Amygdala (tissue), 56 donors: ENCODE results near the gene TDRD6.
A peak's percentile ranks its signal among the peaks of the same experiment; 100 is the strongest.

Source experiments
- DNase-seq, 56 donors: peaks; one replicate each; lab custom pipeline; 2025; lab: John Stamatoyannopoulos, UW

TDRD6 gene

DNA sequence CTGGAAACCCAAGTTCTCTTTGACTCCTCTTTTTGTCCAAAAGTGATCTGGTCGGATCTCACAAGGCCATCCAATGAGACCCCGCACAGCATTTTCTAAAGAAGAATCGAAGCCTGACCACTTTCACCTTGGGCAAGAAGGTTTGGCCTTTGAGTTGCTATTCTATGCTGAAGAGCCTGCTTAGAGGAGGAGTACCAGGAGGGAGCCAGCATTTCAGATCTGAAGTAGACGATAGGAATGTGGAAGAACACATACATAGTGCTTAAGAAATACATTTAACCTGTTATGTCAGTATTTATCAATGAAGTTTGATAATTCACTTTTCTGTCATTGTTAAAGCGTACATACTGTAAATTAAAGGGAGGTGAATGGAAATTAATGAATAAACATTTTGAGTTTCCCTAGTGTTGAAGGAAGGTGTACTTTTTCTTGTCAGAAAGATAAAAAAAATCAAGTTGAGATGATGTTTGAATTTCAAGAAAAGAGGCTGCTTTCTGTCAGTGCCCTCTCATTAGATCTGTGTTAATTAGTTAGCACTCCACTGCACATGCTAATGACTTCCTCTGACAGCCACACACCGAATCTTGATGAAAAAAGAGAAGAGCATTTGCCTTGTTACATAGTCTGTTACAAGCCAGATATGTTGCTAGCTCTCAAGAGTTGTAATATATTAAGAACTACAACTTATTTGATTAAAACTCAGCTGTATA, 10.9 kb upstream of the TDRD6 start:
- DNase-seq = no peak

DNA sequence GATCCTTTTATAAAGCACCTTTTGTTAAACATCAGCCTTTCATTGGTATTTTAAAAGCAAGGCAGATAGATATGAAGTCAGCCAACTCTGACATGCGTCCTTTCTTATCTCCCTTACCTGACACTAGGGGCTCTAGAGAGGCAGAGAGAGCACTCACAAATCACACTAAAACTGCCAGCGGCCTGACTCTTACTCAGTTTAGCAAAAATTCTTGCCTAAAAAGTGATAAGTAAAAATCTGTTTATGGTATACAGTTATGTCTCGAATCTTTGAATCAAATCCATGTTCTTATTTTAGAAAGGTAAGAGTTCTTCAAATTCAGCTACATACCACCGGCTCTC, 10.4 kb upstream of the TDRD6 start:
- DNase-seq = no peak

DNA sequence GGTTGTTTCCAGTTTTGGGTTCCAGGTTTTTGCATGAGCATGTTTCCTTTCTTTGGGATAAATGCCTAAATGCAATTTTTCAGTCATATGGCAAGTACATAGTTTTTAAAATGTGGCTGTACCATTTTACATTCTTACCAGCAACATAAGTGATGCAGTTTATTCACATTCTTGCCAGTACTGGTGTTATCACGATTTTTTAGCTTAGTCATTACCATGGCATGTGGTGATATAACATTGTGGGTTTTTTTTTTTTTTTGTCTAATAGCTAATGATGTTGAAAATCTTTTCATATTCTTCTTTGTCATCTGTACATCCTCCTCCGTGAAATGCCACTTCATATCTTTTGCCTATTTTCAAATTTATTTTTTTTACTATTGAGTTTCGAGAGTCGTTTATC, 2.9 kb upstream of the TDRD6 start:
- DNase-seq = no peak

DNA sequence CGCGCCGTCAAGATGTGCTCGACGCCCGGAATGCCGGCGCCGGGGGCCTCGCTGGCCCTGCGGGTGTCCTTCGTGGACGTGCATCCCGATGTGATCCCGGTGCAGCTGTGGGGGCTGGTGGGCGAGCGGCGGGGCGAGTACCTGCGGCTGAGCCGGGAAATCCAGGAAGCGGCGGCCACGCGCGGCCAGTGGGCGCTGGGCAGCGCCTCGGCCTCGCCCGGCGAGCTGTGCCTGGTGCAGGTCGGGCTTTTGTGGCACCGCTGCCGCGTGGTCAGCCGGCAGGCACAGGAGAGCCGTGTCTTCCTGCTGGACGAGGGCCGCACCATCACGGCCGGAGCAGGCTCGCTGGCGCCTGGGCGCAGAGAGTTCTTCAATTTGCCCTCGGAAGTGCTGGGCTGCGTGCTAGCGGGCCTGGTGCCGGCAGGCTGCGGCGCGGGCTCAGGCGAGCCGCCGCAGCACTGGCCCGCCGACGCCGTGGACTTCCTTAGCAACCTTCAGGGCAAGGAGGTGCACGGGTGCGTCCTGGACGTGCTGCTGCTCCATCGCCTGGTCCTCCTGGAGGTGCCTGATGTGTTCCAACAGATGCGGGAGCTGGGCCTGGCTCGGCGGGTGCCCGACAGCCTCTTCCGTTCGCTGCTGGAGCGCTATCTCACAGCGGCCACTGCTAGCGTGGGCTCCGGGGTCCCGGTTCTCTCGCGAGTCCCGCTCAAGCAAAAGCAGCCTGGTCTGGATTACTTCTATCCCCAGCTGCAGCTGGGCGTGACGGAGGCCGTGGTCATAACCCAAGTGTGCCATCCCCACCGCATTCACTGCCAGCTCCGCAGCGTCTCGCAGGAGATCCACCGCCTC, 656 bp downstream of the TDRD6 start:
- DNase-seq = peak in 1 of 56 donors; percentile 1

DNA sequence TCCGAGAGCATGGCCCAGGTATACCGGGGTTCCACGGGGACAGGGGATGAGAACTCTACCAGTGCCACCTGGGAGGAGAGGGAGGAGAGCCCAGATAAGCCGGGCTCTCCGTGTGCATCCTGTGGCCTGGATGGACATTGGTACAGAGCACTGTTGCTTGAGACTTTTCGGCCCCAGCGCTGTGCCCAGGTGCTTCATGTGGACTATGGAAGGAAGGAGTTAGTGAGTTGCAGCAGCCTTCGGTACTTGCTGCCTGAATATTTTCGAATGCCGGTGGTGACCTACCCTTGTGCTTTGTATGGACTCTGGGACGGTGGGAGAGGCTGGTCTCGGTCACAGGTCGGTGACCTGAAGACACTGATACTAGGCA, 1.3 kb downstream of the TDRD6 start:
- DNase-seq = no peak

DNA sequence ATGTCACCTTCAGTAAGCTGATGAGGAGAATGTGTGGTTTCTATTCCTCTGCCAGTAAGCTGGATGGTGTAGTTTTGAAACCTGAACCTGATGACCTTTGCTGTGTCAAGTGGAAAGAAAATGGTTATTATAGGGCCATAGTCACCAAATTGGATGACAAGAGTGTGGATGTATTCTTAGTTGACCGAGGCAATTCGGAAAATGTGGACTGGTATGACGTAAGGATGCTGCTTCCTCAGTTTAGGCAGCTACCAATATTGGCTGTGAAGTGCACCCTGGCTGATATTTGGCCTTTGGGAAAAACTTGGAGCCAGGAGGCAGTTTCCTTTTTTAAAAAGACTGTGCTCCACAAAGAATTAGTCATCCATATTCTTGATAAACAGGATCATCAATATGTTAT, 2.0 kb downstream of the TDRD6 start:
- no peak for DNase-seq

DNA sequence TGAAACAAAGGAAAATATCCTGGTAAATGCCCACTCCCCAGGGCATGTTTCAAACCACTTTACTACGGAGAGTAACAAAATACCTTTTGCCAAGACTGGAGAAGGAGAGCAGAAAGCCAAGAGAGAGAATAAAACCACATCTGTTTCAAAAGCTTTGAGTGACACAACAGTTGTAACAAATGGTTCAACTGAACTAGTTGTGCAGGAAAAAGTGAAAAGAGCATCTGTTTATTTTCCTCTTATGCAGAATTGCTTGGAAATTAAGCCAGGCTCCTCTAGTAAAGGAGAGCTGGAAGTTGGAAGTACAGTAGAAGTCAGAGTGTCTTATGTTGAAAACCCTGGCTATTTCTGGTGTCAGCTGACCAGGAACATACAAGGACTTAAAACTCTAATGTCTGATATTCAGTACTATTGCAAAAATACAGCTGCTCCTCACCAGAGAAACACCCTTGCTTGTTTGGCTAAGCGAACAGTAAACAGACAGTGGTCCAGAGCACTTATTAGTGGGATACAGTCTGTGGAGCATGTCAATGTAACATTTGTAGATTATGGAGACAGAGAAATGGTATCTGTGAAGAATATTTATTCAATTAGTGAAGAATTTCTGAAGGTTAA, 2.6 kb downstream of the TDRD6 start:
- DNase-seq = no peak

DNA sequence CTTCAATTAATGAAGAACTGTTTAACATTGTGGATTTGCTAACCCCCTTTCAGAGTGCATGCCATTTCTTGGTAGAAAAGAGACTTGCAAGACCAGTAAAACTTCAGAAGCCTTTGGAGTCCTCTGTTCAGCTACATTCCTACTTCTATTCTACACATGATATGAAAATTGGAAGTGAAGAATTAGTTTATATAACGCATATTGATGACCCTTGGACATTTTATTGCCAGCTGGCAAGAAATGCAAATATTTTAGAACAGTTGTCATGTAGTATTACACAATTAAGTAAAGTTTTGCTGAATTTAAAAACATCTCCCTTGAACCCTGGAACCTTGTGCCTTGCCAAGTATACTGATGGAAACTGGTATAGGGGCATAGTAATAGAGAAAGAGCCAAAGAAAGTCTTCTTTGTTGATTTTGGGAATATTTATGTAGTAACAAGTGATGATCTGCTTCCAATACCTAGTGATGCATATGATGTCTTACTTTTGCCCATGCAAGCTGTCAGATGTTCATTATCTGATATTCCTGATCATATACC, 3.3 kb downstream of the TDRD6 start:
- DNase-seq = no peak

DNA sequence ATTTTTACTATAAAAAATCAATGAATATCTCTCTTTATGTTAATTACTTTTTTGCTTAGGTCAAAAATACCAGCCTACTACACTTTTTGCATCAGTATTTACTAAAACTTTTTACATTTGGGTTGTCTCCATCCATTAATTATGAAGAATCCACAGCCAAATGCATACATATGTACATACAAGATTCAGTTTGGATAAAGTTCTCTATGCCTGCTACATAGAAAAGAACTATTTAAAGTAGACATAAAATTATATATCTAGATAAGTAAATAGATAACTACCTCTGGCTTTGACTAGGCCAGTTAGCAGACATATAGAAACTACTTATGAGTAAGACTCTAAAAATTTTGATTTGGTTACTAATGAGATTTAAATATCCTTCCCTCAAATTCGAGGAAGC, 12.3 kb downstream of the TDRD6 start:
- DNase-seq = no peak

DNA sequence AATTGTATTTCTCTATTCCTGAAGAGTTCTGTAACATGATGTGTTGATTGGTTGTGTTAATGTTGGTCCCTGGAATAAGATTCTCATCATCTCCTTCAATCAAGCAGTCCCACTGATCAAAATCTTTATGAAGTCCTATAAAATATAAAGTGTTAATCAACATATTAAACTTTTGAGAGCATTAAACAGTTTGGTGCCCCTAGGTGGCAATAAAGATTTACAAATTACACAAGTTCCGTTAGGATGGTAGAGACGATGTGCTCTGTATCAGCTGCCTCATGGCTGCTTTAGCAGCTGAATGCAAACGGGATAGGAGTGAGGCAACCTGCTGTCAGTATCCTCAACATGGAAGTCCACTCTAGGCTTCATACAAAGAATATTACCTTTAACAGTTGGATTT, 16.9 kb downstream of the TDRD6 start:
- DNase-seq = peak in 4 of 56 donors; percentile 1 to 12 (median 8)

DNA sequence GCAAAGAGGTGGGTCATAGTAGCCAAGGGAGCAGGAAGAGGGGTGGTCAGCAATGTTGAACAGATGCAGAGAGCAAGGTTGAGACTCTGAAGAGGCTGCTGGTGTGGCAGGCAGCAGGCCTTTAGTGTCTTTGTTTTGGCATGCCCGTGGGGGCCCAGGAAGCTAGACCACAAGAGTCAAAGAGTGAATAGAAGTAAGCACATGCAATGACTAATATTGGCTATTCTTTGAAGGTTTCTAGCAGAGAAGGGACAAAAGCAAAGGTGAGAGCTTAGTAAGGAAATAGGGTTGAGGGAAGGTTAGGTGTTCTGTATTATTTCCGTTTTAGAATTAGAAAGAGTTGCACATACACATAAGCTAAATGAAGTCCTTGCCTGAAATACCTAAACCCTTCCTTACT, 18.8 kb downstream of the TDRD6 start:
- no peak for DNase-seq

DNA sequence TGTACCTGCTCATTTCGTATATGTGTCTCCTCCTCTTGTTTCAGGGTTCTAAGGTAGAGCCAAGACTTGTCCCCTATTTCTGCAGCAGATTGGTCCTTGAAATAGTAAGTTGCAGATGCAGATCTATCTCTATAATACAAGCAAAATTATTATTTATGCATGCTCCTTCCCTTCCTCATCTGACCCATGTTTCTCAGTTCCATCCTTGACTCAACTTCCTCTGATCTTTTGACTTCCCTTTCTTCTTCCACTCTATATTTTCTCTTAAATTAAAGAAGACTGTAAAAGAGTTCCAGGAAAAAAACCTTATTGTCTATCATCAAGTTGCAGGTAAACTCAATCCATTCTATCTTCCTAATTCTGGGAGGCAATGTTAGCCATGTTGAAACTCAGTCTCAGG, 23.8 kb downstream of the TDRD6 start:
- DNase-seq = no peak

DNA sequence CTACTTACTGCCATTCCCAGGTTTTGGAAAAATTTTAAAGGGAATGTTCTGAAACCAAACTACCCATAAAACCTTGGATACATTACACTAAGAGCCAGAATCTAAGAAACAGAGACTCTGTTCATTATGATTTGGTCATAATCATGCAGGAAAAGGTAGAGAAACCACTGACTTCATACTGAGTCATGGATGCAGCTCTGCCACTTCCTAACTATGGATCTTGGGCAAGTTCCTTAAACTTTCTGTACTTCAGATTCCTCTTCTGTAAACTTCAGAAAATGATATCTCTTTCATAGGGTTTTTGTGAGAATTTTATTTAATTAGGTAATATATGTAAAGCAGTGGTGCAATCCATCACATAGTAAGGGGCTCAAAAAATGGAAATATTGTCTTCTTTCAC, 27.5 kb downstream of the TDRD6 start:
- DNase-seq = no peak

DNA sequence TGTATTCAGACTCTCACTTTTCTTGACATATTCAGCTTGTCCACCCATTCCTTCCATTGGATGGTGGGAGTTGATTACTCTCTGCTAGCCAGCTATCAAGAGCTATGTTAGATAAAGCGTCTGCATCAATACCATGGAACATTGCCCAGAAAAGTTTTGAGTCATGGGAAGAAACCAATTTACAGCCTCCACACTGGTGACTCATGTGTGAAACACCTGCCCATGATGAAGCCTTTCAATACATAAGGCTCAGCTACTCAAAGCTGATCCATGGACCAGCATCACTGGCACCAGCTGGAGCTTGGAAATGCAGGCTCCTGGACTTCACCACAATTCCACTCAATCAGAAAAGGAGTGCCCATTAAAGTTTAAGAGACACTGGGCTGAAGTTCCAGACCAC, 31.4 kb downstream of the TDRD6 start:
- DNase-seq = peak in 1 of 56 donors; percentile 17

DNA sequence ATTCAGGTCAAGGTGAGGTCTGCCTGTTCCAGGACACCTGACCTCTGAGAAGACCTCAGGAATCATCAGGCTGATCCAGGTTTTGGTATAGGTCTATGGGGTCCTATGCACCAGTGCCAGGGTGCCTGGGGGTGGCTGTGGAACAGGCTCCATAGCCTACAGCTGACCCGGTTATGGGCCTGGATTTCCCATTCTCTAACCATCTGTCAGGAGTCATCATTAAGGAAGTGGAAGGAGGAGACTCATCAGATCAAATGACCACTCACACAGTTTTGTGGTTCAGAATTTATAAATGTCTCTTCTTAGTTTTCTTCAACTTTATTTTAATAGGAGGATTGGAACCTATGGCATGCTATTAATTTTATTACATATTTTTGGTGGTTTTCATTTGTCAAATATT, 32.7 kb downstream of the TDRD6 start:
- no peak for DNase-seq

DNA sequence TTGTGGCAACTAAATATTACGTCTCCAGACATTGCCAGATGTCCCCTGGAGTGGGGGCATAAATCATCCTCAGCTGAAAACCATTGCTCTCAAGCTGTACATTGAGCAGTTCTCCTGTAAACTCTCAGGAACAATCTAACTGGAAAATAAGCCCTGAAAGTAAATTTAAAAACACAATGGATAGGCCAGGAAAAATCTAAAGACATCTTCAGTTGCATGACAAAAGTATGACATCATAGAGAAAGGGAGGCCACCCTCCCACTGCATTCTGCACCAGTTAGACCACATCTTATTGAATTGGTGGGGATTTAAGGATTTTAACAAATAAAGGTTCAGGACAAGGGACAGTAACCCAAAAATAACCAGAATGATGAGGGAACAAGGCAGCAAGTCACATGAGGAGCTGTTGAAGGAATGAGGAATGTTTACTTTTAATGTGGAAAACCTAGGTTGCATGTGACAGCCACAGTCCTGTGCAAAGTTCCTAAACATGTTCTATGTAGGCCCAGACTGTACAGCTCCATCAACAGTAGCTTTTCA, 42.2 kb downstream of the TDRD6 start:
- no peak for DNase-seq

DNA sequence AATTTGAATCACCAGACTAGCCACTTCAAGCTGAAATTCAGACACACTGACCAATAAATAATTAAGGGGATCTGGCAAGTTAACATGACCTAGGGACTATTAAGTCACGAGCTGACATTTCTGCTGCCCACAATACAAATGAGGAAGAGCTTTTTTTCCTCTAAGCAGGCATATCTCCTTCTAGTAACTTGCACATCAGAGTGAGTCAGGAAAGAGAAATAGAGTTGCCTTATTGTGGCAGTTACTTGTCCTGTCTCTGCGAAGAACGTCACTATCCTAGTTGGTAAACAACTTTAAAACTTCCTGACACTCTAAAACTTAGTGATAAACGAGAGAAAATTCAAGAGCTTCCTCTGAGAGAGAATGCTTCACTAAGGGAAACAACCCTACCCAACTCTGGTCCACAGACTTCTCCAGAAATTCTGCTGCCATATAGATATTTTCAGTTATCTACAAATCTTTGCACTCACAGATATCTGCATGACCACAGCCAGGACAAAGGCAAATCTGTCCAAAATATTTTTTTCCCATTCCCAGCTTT, 43.3 kb downstream of the TDRD6 start:
- DNase-seq = no peak

DNA sequence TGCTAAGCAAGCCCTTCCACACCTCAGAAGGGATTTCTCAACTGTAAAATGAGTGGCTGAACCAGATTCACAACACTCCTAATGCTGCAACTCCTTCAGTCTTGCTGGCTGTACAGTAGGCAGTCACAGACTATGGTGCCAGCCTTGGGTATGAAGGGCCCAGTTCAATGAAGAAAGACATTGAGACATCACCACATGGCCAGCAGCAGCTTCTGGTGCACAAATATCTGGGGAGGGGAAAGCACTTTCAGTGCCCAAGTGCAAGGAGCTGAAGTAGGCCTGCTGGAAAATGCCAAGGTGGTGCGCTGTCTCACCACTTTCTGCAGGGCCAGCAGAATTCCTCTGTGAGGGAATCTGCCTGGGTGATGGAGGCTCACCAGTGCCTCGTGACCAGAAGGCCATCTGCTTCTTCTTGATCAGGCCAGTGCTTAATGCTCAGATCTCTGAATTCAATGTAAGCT, 45.7 kb downstream of the TDRD6 start:
- no peak for DNase-seq

DNA sequence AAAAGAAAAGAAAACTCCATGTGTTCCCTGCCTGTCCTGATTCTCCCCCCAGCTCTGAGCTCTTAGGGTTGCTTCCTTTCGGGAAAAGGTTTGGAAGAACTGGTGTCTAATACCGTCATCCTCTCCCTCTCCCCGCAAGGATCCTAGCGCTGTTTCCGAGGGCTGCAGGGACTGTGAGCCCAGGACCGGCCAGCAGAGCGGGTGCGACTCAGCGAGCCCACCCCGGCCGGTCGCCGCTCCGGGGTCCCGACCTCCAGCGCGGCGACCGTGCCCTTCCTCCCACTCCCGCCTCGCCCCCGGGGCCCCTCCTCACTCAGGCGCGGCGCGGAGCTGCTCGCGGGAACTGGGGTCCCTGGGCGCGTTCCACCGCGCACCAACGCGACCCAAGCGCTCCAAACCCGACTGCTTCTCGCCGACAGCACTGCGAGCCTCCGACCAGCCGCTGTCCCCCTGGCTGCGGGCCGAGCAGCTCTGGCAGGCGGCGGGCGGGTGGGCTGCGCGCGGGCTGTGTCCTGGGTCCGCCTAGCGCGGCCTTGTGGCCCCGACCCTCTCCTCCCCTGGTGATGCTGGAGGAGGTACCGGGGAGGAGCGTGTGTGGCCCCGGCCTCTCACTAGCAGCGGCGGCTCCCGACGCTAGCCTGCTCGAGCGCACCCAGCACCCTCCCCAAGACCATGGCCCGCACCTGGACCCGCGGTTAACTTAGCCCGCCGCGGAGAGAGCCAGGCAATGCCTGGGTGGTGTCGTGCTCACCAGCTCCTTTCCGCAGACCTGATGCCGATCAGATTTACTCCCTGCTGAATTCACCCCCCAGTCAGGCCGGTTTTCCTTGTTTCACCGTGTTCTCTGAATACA, 47.4 kb downstream of the TDRD6 start, which contains the start of gene PLA2G7:
Gene PLA2G7, minus strand, starts transcription at position 509 of the 853 bp plus-strand sequence. CDS start 12,484 bp downstream, outside the sequence.
- DNase-seq = peak in 19 of 56 donors; percentile 4 to 50 (median 31)

DNA sequence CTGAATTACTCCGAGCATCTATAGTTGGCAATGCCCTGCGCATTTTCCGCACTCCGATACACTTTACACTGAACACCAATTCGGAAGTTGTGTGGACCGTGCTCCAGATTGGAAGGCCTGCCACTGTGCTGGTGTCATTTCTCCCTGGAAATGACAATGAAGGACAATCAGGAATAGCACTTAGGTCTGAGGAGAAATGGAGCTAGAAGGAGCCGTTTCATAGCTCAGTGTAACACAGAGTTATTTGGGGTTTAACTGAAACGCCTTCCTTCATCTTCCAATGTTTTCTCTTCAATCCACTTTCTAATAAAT, 48.0 kb downstream of the TDRD6 start:
- DNase-seq = peak in 1 of 56 donors; percentile 31
